Left kidney (tissue), 2 donors: ENCODE results near the gene DBN1. TPM values are rescaled to one million over a fixed set of nuclear protein-coding genes. Genes with fewer than 3 reads are reported as not detected.
"Not testable (repeated sequence)": the region's sequence is repeated elsewhere in the genome, so short reads cannot be mapped to it uniquely, and the experiment has no call there.

Experiments
- DNase-seq: peaks from one replicate; pipeline ENCODE4 v3.0.0-alpha.2; 2013
- polyA plus RNA-seq: library from polyadenylated mRNA; unstranded; fragments of 120-200 nt; gene quantifications from one replicate; pipeline ENCODE4 v1.2.1, GENCODE V29; 2013; ENCODE audit not compliant: insufficient read length

The DBN1 gene
- polyA plus RNA-seq, 1 donor: 175 TPM

DNA sequence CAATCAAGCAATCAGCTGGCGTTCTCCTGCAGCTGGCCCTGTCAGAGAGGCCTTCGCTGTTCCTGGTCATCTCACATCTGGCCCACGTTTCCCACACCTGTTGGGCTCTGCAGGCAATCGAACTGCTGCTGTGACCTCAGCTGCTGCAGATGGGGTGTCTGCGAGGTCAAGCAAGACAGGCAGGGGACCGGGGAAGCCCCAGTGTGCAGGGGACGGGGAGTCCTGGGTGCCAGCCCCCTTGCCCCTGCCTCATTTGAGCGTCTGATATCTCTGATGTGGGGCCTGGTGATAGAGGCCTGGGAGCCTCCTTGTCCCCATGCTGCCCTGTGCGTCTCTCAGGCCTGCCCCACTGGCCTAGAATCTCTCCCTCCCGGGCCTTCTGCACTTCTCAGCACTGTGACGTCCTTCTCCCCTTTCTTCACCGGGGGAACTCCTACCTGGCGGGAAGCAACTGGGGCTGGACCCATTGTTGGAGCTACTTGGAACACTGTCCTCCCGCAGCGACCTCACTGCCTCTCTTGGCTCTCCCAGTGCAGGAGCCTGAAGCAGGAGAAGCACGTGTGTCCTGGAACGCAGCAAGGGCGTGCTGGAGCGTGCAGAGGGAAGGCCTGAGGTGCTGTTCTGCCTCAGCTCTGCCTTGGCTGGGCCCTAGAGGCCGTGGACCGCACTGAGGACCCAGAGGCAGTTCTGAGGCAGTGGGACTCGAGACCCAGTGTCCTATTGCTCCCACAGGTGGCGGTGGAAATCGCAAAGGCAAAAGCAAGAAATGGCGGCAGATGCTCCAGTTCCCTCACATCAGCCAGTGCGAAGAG is 43.1 kb downstream of the DBN1 start:
- DNase-seq: no peak

DNA sequence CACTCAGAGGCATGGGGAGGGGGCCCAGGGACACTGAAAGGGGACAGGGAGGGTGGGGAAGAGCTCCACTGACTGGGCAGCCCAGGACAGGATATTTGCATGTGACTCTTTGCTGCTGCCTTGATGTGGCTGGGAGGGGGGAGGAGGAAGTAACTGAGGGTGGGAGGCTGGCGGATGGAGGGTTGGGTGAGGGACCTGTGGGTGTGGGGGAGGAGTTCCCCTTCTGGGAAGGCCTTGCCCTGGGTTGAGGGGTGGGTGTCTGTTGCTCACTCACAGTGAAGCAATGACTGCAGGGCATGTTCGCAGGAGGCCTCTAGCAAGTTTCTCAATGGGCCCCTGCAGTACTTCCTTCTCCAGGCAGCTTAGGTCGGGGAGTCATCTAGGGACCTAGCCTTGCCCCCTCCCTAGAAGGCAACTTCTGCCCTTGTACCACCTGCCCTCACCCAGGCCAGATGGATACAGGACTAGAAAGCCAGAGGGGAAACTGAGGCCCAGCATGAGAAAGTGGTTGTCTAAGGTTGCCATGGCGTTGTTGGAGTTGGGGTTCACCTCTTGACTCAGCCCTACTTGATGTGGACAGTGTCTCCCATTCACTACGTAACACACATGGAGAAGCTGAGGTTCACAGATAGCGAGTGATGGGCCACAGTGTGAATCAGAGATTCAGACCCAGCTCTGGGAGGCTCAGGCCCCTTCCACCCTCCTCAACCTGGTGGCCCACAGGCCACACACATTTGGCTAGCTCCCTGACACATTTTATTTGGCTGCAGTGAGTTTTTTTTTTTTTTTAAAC is 44.0 kb downstream of the DBN1 start:
- no peak for DNase-seq

DNA sequence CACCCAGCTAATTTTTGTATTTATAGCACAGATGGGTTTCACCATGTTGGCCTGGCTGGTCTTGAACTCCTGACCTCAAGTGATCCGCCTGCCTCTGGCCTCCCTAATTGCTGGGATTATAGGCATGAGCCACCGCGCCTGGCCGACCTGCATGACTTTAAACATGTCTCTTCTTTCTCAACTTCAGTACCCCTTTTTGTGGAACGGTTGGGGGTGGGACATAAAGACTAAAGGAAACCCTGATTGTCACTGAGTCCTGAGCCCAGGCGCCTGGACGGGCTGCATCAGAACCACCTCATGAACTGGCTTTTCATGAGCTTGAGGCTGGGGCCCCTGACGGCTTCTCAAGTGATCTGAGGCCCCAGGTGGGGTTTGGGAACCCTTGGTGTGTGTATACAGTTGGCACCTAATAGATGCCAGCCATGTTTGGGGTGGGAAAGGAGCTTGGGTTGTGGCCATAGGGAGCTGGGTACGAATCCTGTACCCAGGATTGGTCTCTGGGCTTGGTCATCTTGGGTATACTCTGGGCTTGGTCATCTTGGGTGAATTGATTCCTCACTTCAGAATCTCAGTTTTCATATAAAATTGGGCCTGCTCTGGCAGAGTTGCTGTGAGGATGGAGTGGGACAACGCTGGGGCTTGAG is 44.7 kb downstream of the DBN1 start:
- DNase-seq: no peak

DNA sequence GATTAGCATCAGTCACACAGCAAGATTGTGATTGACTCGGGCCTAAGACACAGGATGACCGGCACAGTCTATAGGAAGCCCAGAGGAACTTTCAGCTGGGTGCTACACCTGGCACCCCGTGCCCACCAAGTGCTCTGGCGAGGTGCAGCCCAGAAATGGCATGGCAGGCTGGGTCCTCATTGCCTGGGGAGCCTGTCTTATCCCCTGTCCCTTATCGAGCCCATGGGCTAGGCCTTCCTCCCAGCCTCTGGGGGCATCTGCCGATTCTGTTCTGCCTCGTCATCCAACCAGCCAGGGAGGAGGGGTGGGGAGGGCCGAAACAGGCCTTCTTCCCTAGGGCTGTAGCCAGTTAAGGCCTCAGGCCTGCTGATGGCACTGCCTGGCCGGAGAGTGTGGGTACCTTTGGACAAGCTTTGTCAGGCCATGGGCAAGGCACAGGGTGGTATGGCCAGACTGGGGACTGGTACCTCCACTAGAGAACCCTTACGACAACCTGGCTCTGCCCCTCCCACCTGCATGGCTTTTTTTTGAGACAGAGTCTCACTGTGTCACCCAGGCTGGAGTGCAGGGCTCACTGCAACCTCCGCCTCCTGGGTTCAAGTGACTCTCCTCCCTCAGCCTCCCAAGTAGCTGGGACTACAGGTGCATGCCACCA is 45.4 kb downstream of the DBN1 start:
- no peak for DNase-seq

DNA sequence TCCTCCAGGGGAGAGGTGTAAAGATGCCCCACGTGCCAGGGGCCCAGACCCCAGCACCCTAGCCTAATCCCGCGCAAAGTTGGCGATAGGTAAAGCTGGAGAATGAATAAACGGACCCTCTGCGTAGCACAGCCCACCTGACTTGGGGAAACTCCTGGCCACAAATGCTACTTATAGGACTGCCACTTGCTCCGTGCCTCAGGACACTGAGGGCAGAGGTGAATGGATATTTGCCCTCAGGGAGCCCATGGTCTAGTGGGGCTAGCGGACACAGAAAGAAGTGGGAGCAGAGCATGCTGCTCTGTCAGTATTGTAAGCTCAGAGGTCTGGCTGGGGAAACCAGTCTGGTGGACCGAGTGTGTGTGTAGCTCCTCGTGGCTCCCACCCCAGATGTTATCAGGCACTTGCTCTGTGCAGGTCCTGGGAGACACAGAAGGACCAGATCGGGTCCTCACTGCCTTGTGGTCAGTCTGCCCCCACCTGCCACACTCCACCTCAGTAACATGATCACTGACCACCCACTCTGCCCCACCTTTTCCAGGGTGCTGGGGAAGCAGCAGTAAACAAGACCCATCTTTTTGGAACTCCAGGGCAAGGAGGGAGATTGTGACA is 46.1 kb downstream of the DBN1 start:
- DNase-seq: no peak

DNA sequence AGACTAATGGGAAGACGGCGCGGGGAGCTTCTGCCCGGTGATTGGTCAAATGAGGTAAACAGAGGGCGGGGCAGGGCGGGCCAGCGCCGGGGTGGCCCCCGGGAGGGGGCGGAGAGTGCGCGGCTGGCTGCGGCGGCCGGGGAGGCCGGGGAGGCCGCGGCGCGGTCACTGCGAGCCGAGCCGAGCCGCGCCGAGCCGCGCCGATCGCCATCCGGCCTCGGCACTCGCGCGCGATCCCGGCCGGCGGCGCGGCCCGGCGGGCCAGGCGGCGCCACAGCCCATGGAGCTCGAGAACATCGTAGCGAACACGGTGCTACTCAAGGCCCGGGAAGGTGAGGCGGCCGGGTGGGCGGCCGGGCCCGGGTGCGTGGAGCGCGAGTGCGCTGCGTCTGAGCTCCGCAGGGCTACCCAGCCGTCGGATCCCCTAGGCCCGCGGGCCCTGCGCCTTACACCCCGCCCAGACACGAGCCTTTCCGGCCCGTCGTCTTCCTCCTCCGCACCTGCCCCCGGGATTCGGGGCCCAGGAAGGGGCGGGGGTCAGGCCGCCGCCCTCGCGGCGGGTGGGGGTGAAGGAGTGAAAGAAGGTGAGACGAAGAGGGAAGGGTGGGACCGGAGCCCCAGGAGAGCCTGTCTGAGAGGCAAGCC is 46.7 kb downstream of the DBN1 start, which contains the start of gene GRK6:
GRK6 (plus strand) TSS at position 111 of the 645 bp plus-strand sequence; CDS start at position 281, 170 bp downstream.
- no peak for DNase-seq

DNA sequence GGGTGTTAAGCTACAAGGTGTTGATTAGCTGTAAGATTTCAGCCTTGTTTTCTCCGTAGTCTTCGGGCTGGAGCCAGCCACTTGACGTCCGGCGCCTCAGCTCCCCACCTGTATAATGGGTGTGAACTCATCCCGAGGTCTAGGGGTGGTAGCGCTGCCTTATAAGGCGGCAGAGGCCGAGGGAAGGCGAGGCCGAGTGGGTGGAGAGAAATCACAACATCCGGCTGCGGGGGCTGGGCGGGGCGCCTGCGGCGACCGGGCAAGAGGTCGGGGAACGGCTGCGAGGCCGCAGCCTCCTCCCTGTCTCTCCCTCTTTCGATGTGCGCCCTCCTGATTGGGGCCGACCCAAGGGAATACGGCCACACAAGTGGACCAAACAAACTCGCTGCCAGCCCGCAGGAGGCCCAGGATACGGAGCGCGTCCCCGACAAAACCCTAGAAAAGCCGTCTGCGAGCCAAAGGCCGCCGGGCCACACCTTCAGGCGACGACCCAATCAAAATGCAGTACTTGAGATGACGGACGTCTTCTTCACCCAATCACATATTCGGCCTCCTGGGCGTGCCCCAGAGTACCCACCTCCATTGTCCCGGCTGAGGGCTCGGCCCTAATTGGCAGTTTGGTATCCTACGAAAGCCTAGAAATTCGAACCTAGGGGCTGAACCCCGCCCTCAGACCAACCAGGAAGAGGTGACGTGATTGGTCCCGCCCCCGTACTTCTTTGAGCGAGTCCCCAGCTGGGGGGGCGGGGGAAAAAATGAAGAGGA is 47.5 kb downstream of the DBN1 start:
- peak; percentile 100 for DNase-seq

DNA sequence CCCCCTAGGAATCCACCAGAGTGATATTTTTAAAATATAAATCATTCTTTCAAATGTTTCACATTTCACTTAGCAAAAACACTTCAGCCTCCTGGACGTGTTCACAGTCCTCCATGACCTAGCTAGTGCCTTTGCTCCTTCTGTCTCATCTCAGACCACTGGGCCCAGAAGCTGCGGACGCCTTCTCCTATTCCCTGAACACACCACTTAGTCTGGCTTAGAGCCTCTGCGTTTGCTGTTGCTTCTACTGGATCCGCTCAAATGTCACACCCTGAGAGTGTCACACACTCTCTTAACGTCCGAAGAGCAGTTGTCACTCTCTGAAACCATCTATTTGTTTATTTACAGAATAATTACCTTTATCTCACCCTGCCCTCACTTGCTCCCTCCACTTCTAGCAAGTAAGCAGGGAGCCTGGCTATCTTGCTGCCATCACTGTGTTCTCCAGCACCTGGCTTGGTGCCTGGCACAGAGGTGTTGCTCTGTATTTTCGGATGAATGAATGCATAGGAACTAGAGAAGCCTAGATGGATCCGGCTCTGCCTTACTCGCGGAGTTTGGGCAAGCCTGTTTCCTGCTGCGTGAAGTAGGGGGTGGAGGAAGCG is 48.1 kb downstream of the DBN1 start:
- DNase-seq: no peak

DNA sequence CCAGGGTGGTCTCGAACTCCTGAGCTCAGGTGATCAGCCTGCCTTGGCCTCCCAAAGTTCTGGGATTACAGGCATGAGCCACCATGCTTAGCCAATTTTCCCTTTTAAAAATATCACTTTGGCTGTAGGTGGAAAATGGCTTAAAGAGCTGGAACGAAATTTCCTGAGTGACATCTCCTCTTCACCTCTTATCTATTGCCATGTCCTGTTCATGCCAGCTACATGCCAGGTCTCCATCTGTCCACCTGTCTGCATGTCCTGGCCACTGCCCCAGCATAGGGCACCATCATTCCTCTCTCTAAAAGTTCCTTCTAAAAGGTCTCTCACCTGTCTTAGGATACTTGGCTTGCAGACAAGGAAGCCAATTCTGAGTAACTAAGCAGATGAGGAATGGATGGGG is 49.8 kb downstream of the DBN1 start:
- DNase-seq: no peak

DNA sequence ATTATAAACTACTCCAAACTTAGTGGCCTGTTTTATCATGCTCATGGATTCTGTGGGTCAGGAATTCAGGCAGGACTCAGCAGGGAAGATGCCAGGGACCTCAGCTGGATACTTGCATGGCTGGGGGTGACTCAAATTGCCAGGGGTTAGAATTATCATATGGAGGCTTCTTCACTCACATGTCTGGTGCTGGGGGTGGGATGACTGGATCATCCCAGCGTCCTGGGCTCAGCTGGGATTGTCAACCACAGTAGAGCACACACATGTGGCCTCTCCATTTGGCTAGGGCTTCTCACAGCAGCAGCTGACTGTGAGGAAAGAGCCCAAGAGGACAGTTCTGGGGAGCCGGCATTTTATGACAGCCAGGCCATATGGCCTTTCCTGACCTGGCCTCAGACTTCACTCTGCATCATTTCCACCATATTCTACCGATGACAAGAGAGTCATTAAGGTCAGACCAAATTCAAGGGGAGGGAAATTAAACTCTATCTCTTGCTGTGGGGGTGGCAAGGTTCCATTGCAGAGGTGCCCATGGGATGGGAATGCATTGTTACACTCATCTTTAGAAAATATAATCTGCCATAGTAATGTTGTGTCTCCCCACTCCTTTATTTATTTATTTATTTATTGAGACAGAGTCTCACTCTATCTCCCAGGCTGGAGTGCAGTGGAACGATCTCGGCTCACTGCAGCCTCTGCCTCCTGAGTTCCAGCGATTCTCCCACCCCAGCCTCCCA is 52.2 kb downstream of the DBN1 start:
- no peak for DNase-seq

DNA sequence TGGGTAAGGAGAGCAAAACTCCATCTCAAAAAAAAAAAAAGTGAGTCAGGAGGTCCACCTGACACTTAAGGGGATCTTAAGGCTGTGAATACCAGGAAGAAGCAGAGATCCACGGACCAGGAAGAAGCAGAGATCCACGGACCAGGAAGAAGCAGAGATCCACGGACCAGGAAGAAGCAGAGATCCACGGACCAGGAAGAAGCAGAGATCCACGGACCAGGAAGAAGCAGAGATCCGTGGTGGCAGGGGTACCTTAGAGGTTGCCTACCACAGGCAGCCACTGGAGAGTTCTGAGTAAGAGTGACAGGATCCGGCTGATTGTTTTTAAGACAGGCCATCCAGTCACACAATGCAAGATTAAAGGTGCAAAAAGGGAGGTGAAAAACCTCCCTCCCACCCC is 53.0 kb downstream of the DBN1 start:
- not testable (repeated sequence) for DNase-seq

DNA sequence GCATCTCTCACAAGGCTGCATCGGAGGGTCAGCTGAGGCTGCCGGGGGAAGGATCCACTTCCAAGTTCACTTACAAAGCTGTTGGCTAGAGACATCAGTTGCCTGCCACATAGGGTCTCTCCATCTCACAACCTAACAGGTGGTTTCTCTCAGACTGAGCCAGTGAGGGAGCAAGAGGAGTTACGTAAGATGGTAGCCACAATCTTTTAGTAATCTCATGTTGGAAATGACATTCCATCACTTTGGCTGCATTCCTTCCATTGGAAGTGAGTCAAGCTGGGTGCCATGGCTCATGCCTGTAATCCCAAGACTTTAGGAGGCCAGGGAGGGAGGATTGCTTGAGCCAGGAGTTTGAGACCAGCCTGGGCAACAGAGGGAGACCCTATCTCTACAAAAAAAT is 54.4 kb downstream of the DBN1 start:
- DNase-seq: no peak

DNA sequence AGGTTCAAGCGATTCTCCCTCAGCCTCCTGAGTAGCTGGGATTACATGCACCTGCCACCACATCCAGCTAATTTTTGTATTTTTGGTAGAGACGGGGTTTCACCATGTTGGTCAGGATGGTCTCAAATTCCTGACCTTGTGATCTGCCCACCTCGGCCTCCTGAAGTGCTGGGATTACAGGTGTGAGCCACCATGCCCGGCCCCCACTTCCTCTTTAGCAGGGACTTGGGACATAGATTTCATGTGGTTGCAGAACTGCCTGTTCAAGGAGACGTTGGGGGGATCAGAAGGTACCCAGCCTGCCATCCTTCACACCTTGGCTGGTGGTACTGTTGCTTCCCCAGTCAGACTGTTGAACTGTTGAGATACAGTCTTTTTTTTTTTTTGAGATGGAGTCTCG is 56.4 kb downstream of the DBN1 start:
- DNase-seq: not testable (repeated sequence)

DNA sequence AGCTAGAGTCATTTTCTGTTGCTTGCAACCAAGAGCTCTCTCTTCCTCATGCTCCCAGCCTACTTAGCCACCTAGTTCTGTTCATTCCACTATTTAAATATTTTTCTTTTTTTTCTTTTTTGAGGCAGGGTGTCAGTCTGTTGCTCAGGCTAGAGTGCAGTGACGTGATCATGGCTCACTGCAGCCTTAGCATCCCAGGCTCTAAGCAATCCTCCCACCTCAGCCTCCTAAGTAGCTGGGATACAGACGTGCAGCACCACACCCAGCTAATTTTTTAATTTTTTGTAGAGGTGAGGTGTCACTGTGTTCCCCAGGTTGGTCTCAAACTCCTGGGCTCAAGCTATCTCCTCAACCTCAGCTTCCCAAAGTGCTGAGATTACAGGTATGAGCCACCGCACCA is 59.0 kb downstream of the DBN1 start:
- DNase-seq: no peak

DNA sequence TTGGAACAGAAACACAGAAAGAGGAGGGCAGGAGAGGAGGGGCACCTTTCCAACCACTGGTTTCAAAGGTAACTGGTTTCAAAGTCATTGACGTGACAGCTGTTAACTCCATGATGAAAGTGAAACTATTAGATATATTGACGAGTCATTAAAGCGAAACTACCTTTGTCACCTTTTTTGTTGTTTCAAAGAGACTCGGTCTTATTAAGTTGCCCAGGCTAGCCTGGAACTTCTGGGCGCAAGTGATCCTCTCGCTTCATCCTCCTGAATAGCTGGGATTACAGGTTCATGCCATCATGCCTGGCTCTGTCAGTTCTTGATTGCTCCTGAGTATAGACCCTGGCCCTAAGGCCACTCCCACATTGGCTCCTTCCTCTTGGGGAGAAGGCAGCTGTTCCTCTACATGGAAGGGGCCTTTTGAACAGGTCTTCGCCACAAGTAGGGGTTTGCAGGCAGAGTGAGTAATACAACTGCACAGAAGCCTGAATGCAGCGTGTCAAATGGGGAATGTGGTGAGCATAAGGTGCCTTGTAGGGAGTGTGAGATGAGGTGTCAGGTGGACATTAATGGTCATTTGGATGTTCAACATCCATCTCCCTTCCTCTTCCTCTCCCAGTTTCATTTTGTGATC is 60.7 kb downstream of the DBN1 start:
- no peak for DNase-seq

DNA sequence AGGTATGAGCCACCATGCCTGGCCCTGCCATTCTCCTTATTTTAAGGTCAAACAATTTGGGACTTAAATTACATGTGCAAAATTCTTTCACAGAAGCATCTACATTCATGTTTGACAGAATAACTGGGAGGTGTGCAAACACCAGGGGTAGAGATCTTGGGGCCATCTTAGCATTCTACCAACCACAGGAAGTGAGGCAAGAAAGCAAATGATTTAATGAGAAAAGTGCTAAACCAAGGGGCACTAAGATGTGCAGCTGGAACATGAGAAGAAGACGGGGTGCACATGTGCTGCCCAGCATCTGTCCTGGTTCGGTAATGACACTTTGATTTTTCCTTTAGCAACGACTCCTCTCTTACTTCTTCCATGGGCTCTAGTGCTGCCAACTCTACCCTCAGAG is 62.9 kb downstream of the DBN1 start:
- DNase-seq: no peak

DNA sequence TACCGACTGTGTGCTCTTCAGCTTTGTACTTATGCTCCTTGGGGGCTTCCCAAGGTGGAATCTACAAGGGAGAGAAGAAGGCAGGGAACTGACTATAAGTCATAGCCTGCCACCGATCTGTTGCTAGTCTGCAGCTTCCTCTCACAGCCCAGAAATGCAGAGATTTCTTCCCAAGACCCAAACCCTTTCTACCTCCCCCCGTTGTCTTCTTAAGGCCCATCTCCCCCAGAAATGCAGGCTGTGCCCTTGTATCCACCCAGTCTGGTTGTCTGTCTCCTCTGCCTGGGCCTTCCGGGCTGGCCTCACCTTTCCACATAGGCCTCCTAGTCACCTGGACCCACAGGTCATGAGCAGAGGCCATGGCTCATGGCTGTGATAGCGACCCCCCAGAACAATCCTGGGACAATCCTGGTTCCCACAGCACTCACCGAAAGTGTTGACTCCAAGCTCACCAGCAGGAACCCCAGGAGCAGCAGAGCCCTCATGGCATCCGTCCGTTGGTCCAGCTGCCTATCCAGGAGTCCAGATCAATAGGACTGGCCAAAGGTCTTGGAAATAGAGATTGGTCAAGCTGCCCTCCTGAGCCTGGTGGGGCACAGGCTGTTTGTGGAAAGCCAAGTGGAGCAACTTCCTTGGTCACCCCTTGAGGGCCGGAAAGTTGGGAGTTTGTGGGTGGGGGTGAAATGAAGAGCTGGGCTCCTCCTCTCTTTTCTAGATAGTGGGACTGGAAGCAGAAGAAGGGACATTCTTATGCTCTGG is 64.2 kb downstream of the DBN1 start, which contains the start of gene F12:
F12 (minus strand) TSS at position 522 of the 759 bp plus-strand sequence; CDS start at position 485, 37 bp downstream.
- DNase-seq: no peak
